SH-SY5Y (cell line): Measurements from ENCODE around the gene TM6SF1.

ENCODE experiments used
- GATA2 ChIP-seq: IDR thresholded peaks from 2 replicates; pipeline ENCODE4 v1.6.1; 2011; ENCODE audit warnings: mild to moderate bottlenecking, low read depth, low read length
- GATA3 ChIP-seq: IDR thresholded peaks from 2 replicates; pipeline ENCODE4 v1.6.1; 2011; ENCODE audit warnings: low read depth, mild to moderate bottlenecking, low read length, moderate library complexity

- no peak for TF ChIP-seq GATA2
- no peak for TF ChIP-seq GATA3
Measured at GRCh38 chr15:83108266-83109219, 1.1 kb downstream of the TM6SF1 start.
